Mesenchymal stem cell (in vitro differentiated cells and primary cell): ENCODE results near the gene ENPP4.

ENCODE experiments used
- DNase-seq: peaks from one replicate; pipeline ENCODE4 v3.0.0-alpha.2; 2013
- H2AFZ ChIP-seq: one replicate; pipeline ENCODE4 v1.6.1; 2013; ENCODE audit warnings: low read depth, mild to moderate bottlenecking, control low read depth, inconsistent platforms, low read length, moderate library complexity
- H2AK5ac ChIP-seq: 2 replicates; pipeline ENCODE4 v1.6.1; 2013; ENCODE audit warnings: low read length, moderate library complexity, mild to moderate bottlenecking, inconsistent platforms; ENCODE audit not compliant: severe bottlenecking
- H2BK120ac ChIP-seq: one replicate; pipeline ENCODE4 v1.6.1; 2013; ENCODE audit warnings: low read depth, mild to moderate bottlenecking, inconsistent platforms, low read length, moderate library complexity
- H2BK12ac ChIP-seq, 2 experiments: one replicate each; pipeline ENCODE4 v1.6.1; 2013; ENCODE audit warnings: inconsistent platforms in 2 of 2, low read length in 2 of 2, mild to moderate bottlenecking in 2 of 2, moderate library complexity in 2 of 2, control low read depth in 1 of 2
- H2BK15ac ChIP-seq: one replicate; pipeline ENCODE4 v1.6.1; 2013; ENCODE audit warnings: mild to moderate bottlenecking, low read depth, inconsistent platforms; ENCODE audit not compliant: poor library complexity, severe bottlenecking
- H2BK5ac ChIP-seq: 2 replicates; pipeline ENCODE4 v1.6.1; 2013; ENCODE audit warnings: low read depth, mild to moderate bottlenecking, low read length, control low read depth, inconsistent platforms; ENCODE audit not compliant: poor library complexity, severe bottlenecking
- H3K14ac ChIP-seq, 2 experiments: one replicate each; pipeline ENCODE4 v1.6.1; 2013; ENCODE audit warnings: inconsistent platforms in 2 of 2, low read length in 2 of 2, control low read depth in 1 of 2, mild to moderate bottlenecking in 1 of 2, moderate library complexity in 1 of 2
- H3K18ac ChIP-seq, 2 experiments: one replicate each; pipeline ENCODE4 v1.6.1; 2013; ENCODE audit warnings: inconsistent platforms in 2 of 2, low read length in 2 of 2, control low read depth in 1 of 2, low read depth in 1 of 2, mild to moderate bottlenecking in 1 of 2
- H3K23ac ChIP-seq, 2 experiments: one replicate each; pipeline ENCODE4 v1.6.1; 2013; ENCODE audit warnings: inconsistent platforms in 2 of 2, low read length in 2 of 2, mild to moderate bottlenecking in 2 of 2, moderate library complexity in 2 of 2, control low read depth in 1 of 2
- H3K27ac ChIP-seq: 2 replicates; pipeline ENCODE4 v1.5.1; 2013; ENCODE audit warnings: mild to moderate bottlenecking, moderate library complexity, low read length, control low read depth, inconsistent platforms; ENCODE audit not compliant: poor library complexity, severe bottlenecking
- H3K27me3 ChIP-seq, 2 experiments: 2 replicates each; pipeline versions ENCODE4 v1.6.1 to v1.7.0; 2013; ENCODE audit warnings: low read length in 2 of 2, mild to moderate bottlenecking in 2 of 2, moderate library complexity in 2 of 2, control low read depth in 1 of 2, inconsistent platforms in 1 of 2; ENCODE audit not compliant: control insufficient read depth in 1 of 2, insufficient read depth in 1 of 2
- H3K36me3 ChIP-seq, 2 experiments: 2 replicates each; pipeline versions ENCODE4 v1.6.1 to v1.7.0; 2013; ENCODE audit warnings: low read length in 2 of 2, control low read depth in 1 of 2, inconsistent platforms in 1 of 2, low read depth in 1 of 2, mild to moderate bottlenecking in 1 of 2; ENCODE audit not compliant: insufficient read depth in 2 of 2, control insufficient read depth in 1 of 2
- H3K4ac ChIP-seq, 2 experiments: one replicate each; pipeline ENCODE4 v1.6.1; 2013; ENCODE audit warnings: inconsistent platforms in 2 of 2, low read length in 2 of 2, mild to moderate bottlenecking in 2 of 2, moderate library complexity in 2 of 2, control low read depth in 1 of 2, low read depth in 1 of 2
- H3K4me1 ChIP-seq: 2 replicates; pipeline ENCODE4 v1.6.1; 2013; ENCODE audit warnings: low read depth, low read length, control low read depth; ENCODE audit not compliant: control insufficient read depth, insufficient read depth
- H3K4me2 ChIP-seq: 2 replicates; pipeline ENCODE4 v1.6.1; 2013; ENCODE audit warnings: low read length, mild to moderate bottlenecking, inconsistent platforms; ENCODE audit not compliant: poor library complexity, severe bottlenecking
- H3K4me3 ChIP-seq, 2 experiments: 2 replicates each; pipeline versions ENCODE4 v1.5.1 to v1.7.0; 2013; ENCODE audit warnings: low read length in 2 of 2, mild to moderate bottlenecking in 2 of 2, control low read depth in 1 of 2, low read depth in 1 of 2; ENCODE audit not compliant: insufficient read depth in 1 of 2
- H3K79me1 ChIP-seq: replicated peaks from 2 replicates; pipeline ENCODE4 v1.6.1; 2013; ENCODE audit warnings: mild to moderate bottlenecking, control low read depth, low read length, inconsistent platforms; ENCODE audit not compliant: poor library complexity, severe bottlenecking
- H3K9ac ChIP-seq: 2 replicates; pipeline ENCODE4 v1.7.0; 2013; ENCODE audit warnings: mild to moderate bottlenecking, low read length, moderate library complexity
- H3K9me3 ChIP-seq: 2 replicates; pipeline ENCODE4 v1.7.0; 2013; ENCODE audit warnings: mild to moderate bottlenecking, low read length; ENCODE audit not compliant: control insufficient read depth
- H4K8ac ChIP-seq: one replicate; pipeline ENCODE4 v1.6.1; 2013; ENCODE audit warnings: inconsistent platforms, mild to moderate bottlenecking, low read length, moderate library complexity
- H4K91ac ChIP-seq: one replicate; pipeline ENCODE4 v1.6.1; 2013; ENCODE audit warnings: mild to moderate bottlenecking, low read length, inconsistent platforms
- WGBS: methylation state at CpG from one replicate; pipeline ENCODE4 v1.1.7; 2013; ENCODE audit warnings: mixed read lengths; 5-methylcytosine and 5-hydroxymethylcytosine counted together

ENPP4 gene

DNA sequence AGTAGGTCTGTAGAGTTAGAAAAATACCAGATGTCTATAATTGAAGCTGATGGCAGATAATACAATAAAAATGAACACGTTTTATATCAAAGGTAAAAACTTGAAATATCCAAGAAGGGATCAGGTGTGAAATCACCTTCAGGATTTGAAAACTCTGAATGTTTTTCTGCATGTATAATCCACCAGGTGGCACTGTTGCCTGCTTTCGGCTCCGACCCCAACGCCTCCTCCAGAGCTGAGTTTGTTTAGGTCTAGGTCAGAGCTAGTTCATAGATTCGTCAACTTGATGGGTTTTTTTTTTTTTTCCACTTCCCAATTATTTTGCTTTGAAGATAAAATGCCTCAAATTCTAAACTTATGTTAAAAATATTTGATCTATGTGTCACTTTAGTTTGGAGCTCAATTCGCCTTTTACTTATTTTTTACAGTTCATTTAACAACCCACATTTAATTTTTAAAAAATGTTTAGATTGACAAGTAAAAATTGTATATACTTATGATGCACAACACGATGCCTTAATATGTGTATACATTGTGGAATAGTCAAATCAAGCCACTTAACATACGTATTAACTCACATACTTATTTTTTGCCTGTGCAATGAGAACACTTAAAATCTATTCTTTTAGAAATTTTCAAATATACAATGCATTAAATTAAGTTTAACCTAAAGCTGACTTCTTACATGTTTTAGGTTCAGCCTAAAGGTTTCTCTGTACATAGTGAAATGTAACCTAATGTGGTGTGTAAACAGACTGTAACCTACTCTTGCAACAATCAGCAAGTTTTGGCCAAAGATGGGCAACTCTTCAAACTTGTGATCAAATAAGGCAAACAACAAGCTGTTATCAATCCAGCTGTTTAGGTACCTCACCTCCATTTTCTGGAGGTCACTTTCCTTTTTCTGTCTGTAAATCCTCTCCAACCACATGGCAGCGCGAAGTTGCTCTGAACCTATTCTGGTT lies 39.4 kb upstream of the ENPP4 start:
- Histone ChIP-seq H3K18ac (no peak overlapping the region), H2BK5ac (no peak overlapping the region), H3K27ac (no peak overlapping the region), H2AFZ (no peak overlapping the region), H3K9ac (no peak overlapping the region), H2BK12ac (no peak overlapping the region), H2BK15ac (no peak overlapping the region), H2BK120ac (no peak overlapping the region), H2AK5ac (no peak overlapping the region), H3K79me1 (no peaks in the 10 kb centered on the region), H3K4me1 (no peaks in the 10 kb centered on the region), H3K4me3 (no peak overlapping the region), H3K4ac (no peak overlapping the region), H3K14ac (no peak overlapping the region), H3K27me3 (peaks cover 14 to 24% of the 10 kb centered on the region in 2 experiments), H3K9me3 (peaks cover 8% of the 10 kb centered on the region), H3K4me2 (no peak overlapping the region), H3K36me3 (no peaks in the 10 kb centered on the region), H3K23ac (no peak overlapping the region), H4K8ac (no peak overlapping the region), H4K91ac (no peak overlapping the region)
- 40% methylated on average over 5 of the region's 10 CpGs for WGBS
- peak; percentile 41 for DNase-seq

- H2BK120ac ChIP-seq, result no peak overlapping the region
- H3K36me3 ChIP-seq, result no peaks in the 10 kb centered on the region
- no peak for DNase-seq
- H4K91ac ChIP-seq, result no peak overlapping the region
- no peak overlapping the region for H3K27ac ChIP-seq
- WGBS, result no CpG with 5 or more reads among the region's 1 CpG
- no peak overlapping the region for H2BK12ac ChIP-seq
- peaks cover 14 to 24% of the 10 kb centered on the region in 2 experiments for H3K27me3 ChIP-seq
- no peak overlapping the region for H3K4ac ChIP-seq
- H3K79me1 ChIP-seq, result no peaks in the 10 kb centered on the region
- no peak overlapping the region for H4K8ac ChIP-seq
- no peak overlapping the region for H2BK15ac ChIP-seq
- H3K4me3 ChIP-seq, result no peak overlapping the region
- no peaks in the 10 kb centered on the region for H3K4me1 ChIP-seq
- H2BK5ac ChIP-seq, result no peak overlapping the region
- no peak overlapping the region for H2AK5ac ChIP-seq
- H3K18ac ChIP-seq, result no peak overlapping the region
- no peak overlapping the region for H3K23ac ChIP-seq
- H2AFZ ChIP-seq, result no peak overlapping the region
- H3K9ac ChIP-seq, result no peak overlapping the region
- no peak overlapping the region for H3K14ac ChIP-seq
- H3K9me3 ChIP-seq, result peaks cover 11% of the 10 kb centered on the region
- no peak overlapping the region for H3K4me2 ChIP-seq
Measured at GRCh38 chr6:46091080-46091478, 38.7 kb upstream of the ENPP4 start.

GRCh38 chr6:46095251-46095650 lies 34.5 kb upstream of the ENPP4 start:
- Histone ChIP-seq H3K9ac (no peak overlapping the region), H3K9me3 (peaks cover 16% of the 10 kb centered on the region), H2BK15ac (no peak overlapping the region), H3K36me3 (no peaks in the 10 kb centered on the region), H2BK5ac (no peak overlapping the region), H3K79me1 (no peaks in the 10 kb centered on the region), H3K4me1 (no peaks in the 10 kb centered on the region), H3K4me2 (no peak overlapping the region), H4K91ac (no peak overlapping the region), H4K8ac (no peak overlapping the region), H2AK5ac (no peak overlapping the region), H3K4me3 (no peak overlapping the region), H3K14ac (no peak overlapping the region), H3K27ac (no peak overlapping the region), H3K27me3 (no peaks in the 10 kb centered on the region), H2BK12ac (no peak overlapping the region), H3K4ac (no peak overlapping the region), H2AFZ (no peak overlapping the region), H3K18ac (no peak overlapping the region), H2BK120ac (no peak overlapping the region), H3K23ac (no peak overlapping the region)
- WGBS, result 94% methylated on average over 2 of the region's 2 CpGs
- DNase-seq, result no peak

- Histone ChIP-seq H3K27ac (no peak overlapping the region), H3K27me3 (no peaks in the 10 kb centered on the region), H2AK5ac (no peak overlapping the region), H3K23ac (no peak overlapping the region), H3K9ac (no peak overlapping the region), H3K4me3 (no peak overlapping the region), H3K36me3 (no peaks in the 10 kb centered on the region), H2BK120ac (no peak overlapping the region), H2AFZ (no peak overlapping the region), H3K14ac (no peak overlapping the region), H3K9me3 (peaks cover 16% of the 10 kb centered on the region), H3K4me2 (no peak overlapping the region), H4K8ac (no peak overlapping the region), H3K18ac (no peak overlapping the region), H3K79me1 (no peaks in the 10 kb centered on the region), H2BK5ac (no peak overlapping the region), H2BK12ac (no peak overlapping the region), H3K4me1 (no peaks in the 10 kb centered on the region), H2BK15ac (no peak overlapping the region), H4K91ac (no peak overlapping the region), H3K4ac (no peak overlapping the region)
- DNase-seq, result no peak
Measured at GRCh38 chr6:46097366-46097765, 32.4 kb upstream of the ENPP4 start.
